GM13977 (cell line): ENCODE data around the gene PBX4.

Experiments
- DNase-seq: peaks from one replicate; pipeline ENCODE4 v3.0.0; 2012; ENCODE audit warnings: low spot score
- in situ Hi-C: fragments of 300-500 bp; cut with MboI; formaldehyde crosslinking; loops from one replicate; pipeline ENCODE4 v1.12.0; 2022; ENCODE audit warnings: low sequenced_read_pairs, low pct_unique_long_range_greater_than_20kb, mixed read lengths, inconsistent platforms; ENCODE audit not compliant: unreplicated experiment
- TF ChIP-seq, protein P1 (sequence below): IDR thresholded peaks from 2 replicates; pipeline ENCODE4 v1.5.1; 2012; ENCODE audit warnings: mild to moderate bottlenecking, control low read depth; ENCODE audit not compliant: insufficient read depth; ENCODE audit errors: extremely low read depth, missing control alignments

PBX4 gene

DNA sequence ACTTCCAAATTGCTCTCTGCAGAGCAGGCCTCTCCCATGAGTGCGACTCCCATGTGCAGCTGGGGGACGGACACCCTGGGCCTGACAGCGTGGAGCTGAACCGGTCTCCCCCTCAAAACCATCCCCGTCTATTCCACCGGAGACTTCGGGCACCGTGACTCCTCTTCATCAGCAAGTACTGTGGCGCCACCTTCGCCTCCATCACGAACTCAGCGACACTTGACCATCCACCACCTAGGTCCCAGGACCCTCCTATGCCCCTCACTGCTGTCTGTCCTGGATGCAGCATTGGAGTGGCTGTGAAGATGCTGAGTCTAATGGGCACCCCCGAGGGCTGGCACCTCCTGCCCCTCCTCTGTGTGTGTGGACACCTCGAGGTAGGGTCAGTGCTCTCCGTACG, 59.9 kb downstream of the PBX4 start:
- no peak for DNase-seq
- TF ChIP-seq, protein P1, sequence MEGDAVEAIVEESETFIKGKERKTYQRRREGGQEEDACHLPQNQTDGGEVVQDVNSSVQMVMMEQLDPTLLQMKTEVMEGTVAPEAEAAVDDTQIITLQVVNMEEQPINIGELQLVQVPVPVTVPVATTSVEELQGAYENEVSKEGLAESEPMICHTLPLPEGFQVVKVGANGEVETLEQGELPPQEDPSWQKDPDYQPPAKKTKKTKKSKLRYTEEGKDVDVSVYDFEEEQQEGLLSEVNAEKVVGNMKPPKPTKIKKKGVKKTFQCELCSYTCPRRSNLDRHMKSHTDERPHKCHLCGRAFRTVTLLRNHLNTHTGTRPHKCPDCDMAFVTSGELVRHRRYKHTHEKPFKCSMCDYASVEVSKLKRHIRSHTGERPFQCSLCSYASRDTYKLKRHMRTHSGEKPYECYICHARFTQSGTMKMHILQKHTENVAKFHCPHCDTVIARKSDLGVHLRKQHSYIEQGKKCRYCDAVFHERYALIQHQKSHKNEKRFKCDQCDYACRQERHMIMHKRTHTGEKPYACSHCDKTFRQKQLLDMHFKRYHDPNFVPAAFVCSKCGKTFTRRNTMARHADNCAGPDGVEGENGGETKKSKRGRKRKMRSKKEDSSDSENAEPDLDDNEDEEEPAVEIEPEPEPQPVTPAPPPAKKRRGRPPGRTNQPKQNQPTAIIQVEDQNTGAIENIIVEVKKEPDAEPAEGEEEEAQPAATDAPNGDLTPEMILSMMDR, result no peak
- in situ Hi-C loops, result no loop called here

DNA sequence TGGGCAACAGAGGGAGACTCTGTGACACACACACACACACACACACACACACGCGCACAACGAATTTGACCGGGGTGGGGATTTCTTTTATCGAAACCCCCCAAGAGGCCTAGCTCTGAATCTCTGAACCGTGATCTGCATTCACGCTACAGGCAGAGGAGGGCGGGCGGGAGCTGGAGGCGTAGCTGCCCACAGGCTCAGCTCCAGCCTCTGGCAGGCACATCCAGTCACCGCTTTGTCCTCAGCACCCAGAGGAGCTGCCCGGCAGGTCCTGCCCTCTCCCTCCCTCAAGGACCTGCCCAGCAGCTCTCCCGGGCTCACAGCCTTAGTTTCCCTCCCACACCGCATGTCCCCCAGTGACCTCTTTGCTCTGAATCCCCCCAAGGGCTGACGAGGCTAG, 60.4 kb downstream of the PBX4 start:
- DNase-seq, result no peak
- TF ChIP-seq, protein P1, result no peak
- in situ Hi-C loops, result no loop called here

DNA sequence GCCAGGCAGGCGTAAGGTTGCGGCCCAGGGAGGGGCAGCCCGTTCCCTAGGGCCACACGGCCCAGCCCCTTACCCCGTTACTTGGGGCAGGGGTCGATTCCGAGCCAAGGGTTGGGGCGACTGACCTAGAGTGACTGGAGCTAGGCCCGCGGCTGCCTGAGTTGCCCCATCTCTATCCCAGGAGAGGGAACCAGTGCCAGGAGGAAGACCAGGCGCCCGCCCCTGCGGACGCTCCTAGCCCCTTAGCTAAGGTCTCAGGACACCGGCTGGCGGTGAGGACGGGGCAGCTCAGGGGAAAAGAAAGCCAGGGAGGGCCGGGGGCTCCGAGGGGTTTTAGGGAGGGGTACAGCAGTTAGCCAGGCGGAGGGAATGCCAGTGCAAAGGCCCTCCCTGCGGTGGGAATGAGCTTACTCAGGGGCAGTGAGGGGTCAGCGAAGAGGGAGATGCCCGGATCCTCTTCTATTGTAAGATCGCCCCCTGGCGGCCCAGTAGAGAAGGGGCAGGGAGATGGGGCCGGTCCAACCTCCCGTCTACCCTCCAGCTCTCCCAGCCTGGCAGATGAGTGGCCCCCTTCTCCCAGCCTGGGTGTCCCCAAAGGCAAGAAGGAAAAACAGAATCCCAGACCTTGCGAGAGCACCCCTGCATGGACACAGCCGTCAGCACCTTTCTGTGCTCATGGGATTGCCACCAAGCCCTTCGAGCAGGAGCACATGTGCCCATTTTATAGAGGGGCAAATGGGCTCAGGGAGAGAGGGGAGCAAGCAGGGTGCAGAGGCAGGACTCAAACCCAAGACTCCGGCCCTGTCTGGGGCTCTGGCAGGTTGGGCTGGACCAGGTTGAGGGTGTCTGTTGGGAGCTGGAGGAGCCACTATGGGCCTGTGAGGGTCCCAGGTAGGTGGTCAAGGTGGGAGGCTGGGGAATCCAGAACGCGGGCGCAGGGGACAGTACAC, 64.1 kb downstream of the PBX4 start:
- DNase-seq, result peak; percentile 82
- TF ChIP-seq, protein P1, result peak; percentile 81
- in situ Hi-C loops, result no loop called here

DNA sequence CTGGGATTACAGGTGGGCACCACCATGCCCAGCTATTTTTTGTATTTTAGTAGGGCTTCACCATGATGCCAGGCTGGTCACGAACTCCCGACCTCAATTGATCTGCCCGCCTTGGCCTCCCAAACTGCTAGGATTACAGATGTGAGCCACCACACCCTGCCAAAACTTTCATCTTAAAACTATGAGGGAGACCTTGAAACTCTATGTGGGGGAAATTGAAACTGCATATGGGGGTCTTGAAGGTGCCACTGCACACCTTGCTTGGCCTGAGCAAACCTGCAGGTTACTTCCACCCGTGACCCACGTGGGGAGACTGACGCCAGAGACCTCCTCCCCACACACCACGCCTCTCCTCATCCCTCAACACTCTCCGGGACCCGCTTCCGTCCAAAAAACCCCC, 64.8 kb downstream of the PBX4 start:
- DNase-seq, result no peak
- in situ Hi-C loops, result no loop called here
- TF ChIP-seq, protein P1, result no peak

DNA sequence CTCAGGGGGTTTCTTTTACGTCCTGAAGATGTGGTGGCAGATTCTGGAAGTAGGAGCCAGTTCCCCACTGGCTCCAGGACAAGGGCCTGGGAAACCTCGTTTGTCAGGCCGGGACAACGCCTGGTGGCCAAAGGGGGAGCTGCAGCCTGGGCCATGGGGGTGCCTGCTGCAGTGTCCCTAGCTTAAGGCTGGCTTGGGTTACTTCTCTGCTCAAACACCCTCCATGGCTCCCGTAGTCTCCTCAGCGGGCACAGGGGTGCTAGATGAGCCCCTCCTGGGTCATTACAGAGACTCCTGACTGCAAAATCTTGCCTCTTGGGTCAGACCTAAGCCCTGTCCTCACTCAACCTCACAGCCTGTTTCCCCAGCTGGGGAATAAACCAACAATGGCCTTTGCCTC, 65.7 kb downstream of the PBX4 start:
- DNase-seq, result peak; percentile 71
- in situ Hi-C loops, result no loop called here
- TF ChIP-seq, protein P1, result peak; percentile 67

DNA sequence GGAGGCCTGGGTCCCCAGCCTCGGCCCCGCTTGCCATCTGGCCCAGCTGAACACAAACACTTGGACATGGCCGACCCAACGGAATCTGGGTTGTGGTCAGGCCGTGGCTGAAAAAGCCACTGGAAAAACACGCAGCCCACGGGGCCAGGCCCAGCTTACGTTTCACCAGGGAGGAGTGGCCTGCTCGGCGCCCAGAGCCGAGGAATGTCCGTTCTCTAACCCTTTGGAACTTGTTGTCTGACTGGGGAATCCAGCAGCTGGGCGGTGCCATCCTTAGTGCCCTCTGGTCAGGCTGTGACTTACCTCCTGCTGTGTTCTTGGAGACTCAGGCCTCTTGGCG, 66.7 kb downstream of the PBX4 start:
- TF ChIP-seq, protein P1, result no peak
- in situ Hi-C loops, result no loop called here
- no peak for DNase-seq
